ENCODE results near the gene P4HA2. TPM values are rescaled to one million over a fixed set of nuclear protein-coding genes. Genes with fewer than 3 reads are reported as not detected.

Gene P4HA2
- total and polyA plus RNA-seq, 2 donors (not counting 3 experiments of a cell fraction or from before 2014, with no cell fraction given) = 37.6 to 58.7 TPM

DNA sequence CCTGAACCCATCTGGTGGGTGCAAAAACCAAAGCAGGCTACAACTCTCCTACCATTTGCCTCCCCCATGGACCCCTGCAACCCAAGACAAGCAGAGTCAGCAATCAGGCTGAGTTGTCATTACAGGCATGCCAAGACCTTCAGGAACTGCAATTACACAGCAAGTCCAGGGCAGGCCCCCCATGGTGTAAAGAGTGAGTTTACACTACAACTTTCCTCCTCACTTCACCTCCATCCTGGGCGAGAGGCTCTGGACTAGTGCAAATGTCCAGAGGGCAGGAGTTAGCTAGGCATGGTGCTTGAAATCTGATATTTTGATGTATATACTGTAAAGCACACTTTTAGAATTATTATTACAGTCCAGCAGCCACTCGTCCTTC is 7.0 kb upstream of the P4HA2 start:
- Histone ChIP-seq H3K4me1 (ENCODE audit: control insufficient read depth, extremely low read depth, insufficient read depth, low read length) (no peaks in the 10 kb centered on the region), H3K27ac (ENCODE audit: insufficient read depth, low read depth, low read length) (no peak overlapping the region), H2AFZ (ENCODE audit: low read depth, low read length) (no peak overlapping the region), H3K79me2 (ENCODE audit: control insufficient read depth, insufficient read depth, low read length) (no peaks in the 10 kb centered on the region), H3K4me3 (replicated peaks in 1 of 3; ENCODE audit: insufficient read depth in 1 of 3, low read depth in 1 of 3, low read length in 3 of 3) (no peak overlapping the region), H3K36me3 (ENCODE audit: control insufficient read depth in 2 of 2, extremely low read depth in 1 of 2, insufficient read depth in 2 of 2, low read length in 2 of 2) (no peaks in the 10 kb centered on the region), H3K27me3 (ENCODE audit: control insufficient read depth in 2 of 2, insufficient read depth in 2 of 2, low read length in 2 of 2) (peaks cover 0 to 1% of the 10 kb centered on the region in 2 experiments), H3K9ac (replicated peaks; ENCODE audit: extremely low read depth, insufficient read depth, low read length) (no peak overlapping the region), H3K4me2 (ENCODE audit: insufficient read depth, low read length) (no peak overlapping the region), H3K9me1 (replicated peaks; ENCODE audit: control insufficient read depth, extremely low read depth, insufficient read depth, low read length) (no peaks in the 10 kb centered on the region), H4K20me1 (replicated peaks; ENCODE audit: control insufficient read depth, extremely low read depth, insufficient read depth, low read length) (no peaks in the 10 kb centered on the region), H3K9me3 (replicated peaks; ENCODE audit: control insufficient read depth, insufficient read depth, low read length) (no peaks in the 10 kb centered on the region)
- ChIA-PET POLR2A (no interaction called here), CTCF (interaction anchor here (0.8 to 1.3 kb wide), 2 partner anchors 44 to 74 kb away, joined by 3 to 5 read pairs; no protein-coding TSS in a partner anchor)
- dilution Hi-C loops (cut with MboI; ENCODE audit: extremely low pct_ligation_motif_present, low sequenced_read_pairs) = no loop called here
- DNase-seq (ENCODE audit: low read depth, low spot score) (no peak), FAIRE-seq (no peak)
- TF ChIP-seq EZH2 (IDR thresholded peaks at IDR 0.05; ENCODE audit: borderline replicate concordance, low read depth, low read length, severe bottlenecking) (no peak), POLR2A (IDR thresholded peaks at IDR 0.05; ENCODE audit: low read depth, low read length) (no peak), MYC (IDR thresholded peaks at IDR 0.05; ENCODE audit: low read depth, low read length) (no peak), FOS (IDR thresholded peaks at IDR 0.05; ENCODE audit: borderline replicate concordance, insufficient read depth, low read length) (no peak), JUN (IDR thresholded peaks at IDR 0.05; ENCODE audit: borderline replicate concordance, insufficient read depth, insufficient read length, low read depth) (no peak), POLR2AphosphoS5 (IDR thresholded peaks at IDR 0.05; ENCODE audit: insufficient read depth, low read depth, low read length) (no peak), GATA2 (IDR thresholded peaks at IDR 0.05; ENCODE audit: insufficient read depth, insufficient read length, low read depth, low read length) (no peak)
- TF ChIP-seq, protein P1, sequence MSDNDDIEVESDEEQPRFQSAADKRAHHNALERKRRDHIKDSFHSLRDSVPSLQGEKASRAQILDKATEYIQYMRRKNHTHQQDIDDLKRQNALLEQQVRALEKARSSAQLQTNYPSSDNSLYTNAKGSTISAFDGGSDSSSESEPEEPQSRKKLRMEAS (IDR thresholded peaks at IDR 0.05; ENCODE audit: insufficient read depth, insufficient read length) = no peak
- TF ChIP-seq, protein P2, sequence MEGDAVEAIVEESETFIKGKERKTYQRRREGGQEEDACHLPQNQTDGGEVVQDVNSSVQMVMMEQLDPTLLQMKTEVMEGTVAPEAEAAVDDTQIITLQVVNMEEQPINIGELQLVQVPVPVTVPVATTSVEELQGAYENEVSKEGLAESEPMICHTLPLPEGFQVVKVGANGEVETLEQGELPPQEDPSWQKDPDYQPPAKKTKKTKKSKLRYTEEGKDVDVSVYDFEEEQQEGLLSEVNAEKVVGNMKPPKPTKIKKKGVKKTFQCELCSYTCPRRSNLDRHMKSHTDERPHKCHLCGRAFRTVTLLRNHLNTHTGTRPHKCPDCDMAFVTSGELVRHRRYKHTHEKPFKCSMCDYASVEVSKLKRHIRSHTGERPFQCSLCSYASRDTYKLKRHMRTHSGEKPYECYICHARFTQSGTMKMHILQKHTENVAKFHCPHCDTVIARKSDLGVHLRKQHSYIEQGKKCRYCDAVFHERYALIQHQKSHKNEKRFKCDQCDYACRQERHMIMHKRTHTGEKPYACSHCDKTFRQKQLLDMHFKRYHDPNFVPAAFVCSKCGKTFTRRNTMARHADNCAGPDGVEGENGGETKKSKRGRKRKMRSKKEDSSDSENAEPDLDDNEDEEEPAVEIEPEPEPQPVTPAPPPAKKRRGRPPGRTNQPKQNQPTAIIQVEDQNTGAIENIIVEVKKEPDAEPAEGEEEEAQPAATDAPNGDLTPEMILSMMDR (IDR thresholded peaks at IDR 0.05; ENCODE audit: extremely low read depth in 1 of 2, insufficient read depth in 1 of 2, low read depth in 1 of 2, low read length in 2 of 2) = no peak
- intact Hi-C loops (cut with micrococcal nuclease) = loop anchor here (5.0 kb wide), 1 partner anchor 38 kb away; no protein-coding TSS in a partner anchor
- BruUV-seq (replicated peaks) = no TSS peak

Measured in endothelial cell of umbilical vein (primary cell).